H1 (cell line): ENCODE measurements around the gene PFKFB3.

Experiments used
- EP300 ChIP-seq, 2 experiments: IDR thresholded peaks; 1 replicate in 1 of 2; 2 replicates in 1 of 2; pipeline ENCODE4 v1.6.1; 2011 to 2012; ENCODE audit warnings: low read depth in 2 of 2, low read length in 2 of 2, mild to moderate bottlenecking in 2 of 2, borderline replicate concordance in 1 of 2, inconsistent platforms in 1 of 2, moderate library complexity in 1 of 2
- MAFK ChIP-seq: IDR thresholded peaks from 2 replicates; pipeline ENCODE4 v1.6.1; 2012; ENCODE audit warnings: low read depth, mild to moderate bottlenecking, improper control_type of control experiment, low read length
- USF2 ChIP-seq: IDR thresholded peaks from 2 replicates; pipeline ENCODE4 v1.6.1; 2011; ENCODE audit warnings: low read length, improper control_type of control experiment

GRCh38 chr10:6232225-6232807 is 29.6 kb downstream of the PFKFB3 start:
- TF ChIP-seq EP300 (IDR thresholded peaks at IDR 0.05; ENCODE audit: borderline replicate concordance in 1 of 2, low read depth in 2 of 2, low read length in 2 of 2) (no peak), MAFK (no peak), USF2 (no peak)
